GM23338 (cell line): ENCODE results near the gene PTX3. TPM values are rescaled to one million over a fixed set of nuclear protein-coding genes. Genes with fewer than 3 reads are reported as not detected.

Experiments
- ATAC-seq: fragments of 200-7000 bp; cut with Tn5 transposase; 3 replicates; pipeline ENCODE4 v1.9.1; 2020
- DNase-seq: peaks from one replicate; pipeline ENCODE4 v3.0.0-alpha.2; 2015; ENCODE audit warnings: low spot score
- H2AFZ ChIP-seq: fragments of 200-600 bp; sonication (generic); 2 replicates; pipeline ENCODE4 v1.8.0; 2016; ENCODE audit warnings: antibody characterized with exemption, mild to moderate bottlenecking, moderate library complexity
- H3F3A ChIP-seq: fragments of 200-600 bp; sonication (generic); replicated peaks from 2 replicates; pipeline ENCODE4 v1.8.0; 2017; ENCODE audit warnings: antibody characterized with exemption, mixed run types, low read depth
- H3K27ac ChIP-seq: fragments of 200-600 bp; sonication (generic); 2 replicates; pipeline ENCODE4 v1.6.1; 2016; ENCODE audit warnings: low read depth
- H3K27me3 ChIP-seq: fragments of 200-600 bp; sonication (generic); 2 replicates; pipeline ENCODE4 v1.8.0; 2016; ENCODE audit warnings: mild to moderate bottlenecking, mixed run types, moderate library complexity; ENCODE audit not compliant: insufficient read depth
- H3K36me3 ChIP-seq: fragments of 200-600 bp; sonication (generic); 2 replicates; pipeline ENCODE4 v1.8.0; 2016; ENCODE audit warnings: mild to moderate bottlenecking; ENCODE audit not compliant: insufficient read depth
- H3K4me1 ChIP-seq: fragments of 200-600 bp; sonication (generic); 2 replicates; pipeline ENCODE4 v1.8.0; 2016; ENCODE audit warnings: mild to moderate bottlenecking, moderate library complexity; ENCODE audit not compliant: insufficient read depth
- H3K4me2 ChIP-seq: fragments of 200-600 bp; sonication (generic); 2 replicates; pipeline ENCODE4 v1.7.1; 2017; ENCODE audit warnings: mixed run types
- H3K4me3 ChIP-seq: fragments of 200-600 bp; sonication (generic); 2 replicates; pipeline ENCODE4 v1.6.1; 2016; ENCODE audit warnings: mixed run types
- H3K79me2 ChIP-seq: fragments of 200-600 bp; sonication (generic); replicated peaks from 2 replicates; pipeline ENCODE4 v1.8.0; 2017; ENCODE audit warnings: mild to moderate bottlenecking; ENCODE audit not compliant: insufficient read depth
- H3K9me2 ChIP-seq: fragments of 200-600 bp; sonication (generic); 2 replicates; pipeline ENCODE4 v1.8.0; 2017; ENCODE audit not compliant: insufficient read depth
- H4K20me1 ChIP-seq: fragments of 200-600 bp; sonication (generic); replicated peaks from 2 replicates; pipeline ENCODE4 v1.8.0; 2017; ENCODE audit warnings: mild to moderate bottlenecking; ENCODE audit not compliant: insufficient read depth
- H3K27ac Mint-ChIP-seq: 2 replicates; pipeline ENCODE4 v1.8.0; 2020; ENCODE audit warnings: inconsistent platforms, mild to moderate bottlenecking, moderate library complexity, mixed read lengths
- H3K27me3 Mint-ChIP-seq: 3 replicates; pipeline ENCODE4 v1.8.0; 2022; ENCODE audit warnings: low read depth, mild to moderate bottlenecking, moderate library complexity, mixed read lengths, inconsistent platforms; ENCODE audit not compliant: insufficient read depth, poor library complexity
- H3K36me3 Mint-ChIP-seq: 3 replicates; pipeline ENCODE4 v1.8.0; 2021; ENCODE audit warnings: low read depth, mild to moderate bottlenecking, inconsistent platforms, moderate library complexity, mixed read lengths
- H3K4me1 Mint-ChIP-seq: 3 replicates; pipeline ENCODE4 v1.8.0; 2020; ENCODE audit warnings: mild to moderate bottlenecking, inconsistent platforms, mixed read lengths
- H3K4me3 Mint-ChIP-seq: 3 replicates; pipeline ENCODE4 v1.8.0; 2021; ENCODE audit warnings: moderate library complexity, mild to moderate bottlenecking, inconsistent platforms, mixed read lengths
- H3K9me3 Mint-ChIP-seq: 3 replicates; pipeline ENCODE4 v1.8.0; 2020; ENCODE audit warnings: moderate library complexity, mild to moderate bottlenecking, inconsistent platforms, mixed read lengths
- CREB1 ChIP-seq: fragments of 250-450 bp; sonication (Bioruptor Pico); IDR thresholded peaks from 2 replicates; pipeline ENCODE4 v1.5.0; 2020; ENCODE audit warnings: low read depth, mild to moderate bottlenecking, moderate library complexity
- CTCF ChIP-seq, 2 experiments: fragments of 200-600 bp in 1 of 2; sonication (generic) in 1 of 2; conservative IDR thresholded peaks; 2 replicates each; pipeline versions ENCODE4 v1.5.1 to v1.6.1; 2016 to 2017; ENCODE audit warnings: antibody characterized with exemption in 2 of 2, low read depth in 2 of 2, mild to moderate bottlenecking in 2 of 2, moderate library complexity in 1 of 2
- EZH2 ChIP-seq: fragments of 200-600 bp; sonication (generic); IDR thresholded peaks from one replicate; pipeline ENCODE4 v1.8.0; 2017; ENCODE audit warnings: antibody characterized with exemption, mild to moderate bottlenecking, low read depth; ENCODE audit not compliant: unreplicated experiment
- JUNB ChIP-seq: IDR thresholded peaks from one replicate; pipeline ENCODE4 v1.6.1; 2016; ENCODE audit warnings: antibody characterized with exemption; ENCODE audit not compliant: unreplicated experiment
- NANOG ChIP-seq: IDR thresholded peaks from 2 replicates; pipeline ENCODE4 v1.6.1; 2016; ENCODE audit warnings: antibody characterized with exemption, borderline replicate concordance
- REST ChIP-seq: IDR thresholded peaks from one replicate; pipeline ENCODE4 v1.6.1; 2018; ENCODE audit warnings: antibody characterized with exemption; ENCODE audit not compliant: unreplicated experiment
- STAT1 ChIP-seq: IDR thresholded peaks from one replicate; pipeline ENCODE4 v1.6.1; 2016; ENCODE audit warnings: antibody characterized with exemption; ENCODE audit not compliant: unreplicated experiment
- ZNF114 ChIP-seq: fragments of 250-450 bp; sonication (Bioruptor Pico); IDR thresholded peaks from 2 replicates; pipeline ENCODE4 v1.5.0; 2020; ENCODE audit warnings: mild to moderate bottlenecking, moderate library complexity
- ZNF462 ChIP-seq: fragments of 250-450 bp; sonication (Bioruptor Pico); IDR thresholded peaks from 2 replicates; pipeline ENCODE4 v1.5.0; 2020; ENCODE audit warnings: mild to moderate bottlenecking, moderate library complexity
- polyA plus RNA-seq: library from polyadenylated mRNA; unstranded; fragments of >200 nt; fragmentation: Nextera tagmentation; extraction: Ambion mirVana; gene quantifications from 2 replicates; pipeline ENCODE4 v1.2.1, GENCODE V29; 2016
- total RNA-seq: library from RNA; depleted of rRNA; stranded (reverse); fragments of >200 nt; shearing (Covaris generic); gene quantifications from 2 replicates; pipeline ENCODE4 v1.2.3, GENCODE V29; 2014

PTX3 gene
- total and polyA plus RNA-seq, 2 experiments from 2014 or later = 1.2 to 2.4 TPM

GRCh38 chr3:157420606-157421130 lies 16.0 kb upstream of the PTX3 start (continued):
- TF ChIP-seq REST = no peak

GRCh38 chr3:157423337-157423736 lies 13.3 kb upstream of the PTX3 start:
- no peaks in the 10 kb centered on the region for H3K27me3 Mint-ChIP-seq
- Histone ChIP-seq H2AFZ (no peak overlapping the region), H3K27me3 (no peaks in the 10 kb centered on the region), H3K4me3 (no peak overlapping the region), H3K4me2 (no peak overlapping the region), H3K9me2 (peaks cover 12% of the 10 kb centered on the region; the same call in 1 of the 2 replicates), H3F3A (no peaks in the 10 kb centered on the region), H3K27ac (no peak overlapping the region), H4K20me1 (no peaks in the 10 kb centered on the region), H3K4me1 (no peaks in the 10 kb centered on the region; the same call in 1 of the 2 replicates), H3K36me3 (no peaks in the 10 kb centered on the region), H3K79me2 (no peaks in the 10 kb centered on the region)
- peaks cover 5% of the 10 kb centered on the region for H3K4me1 Mint-ChIP-seq
- H3K27ac Mint-ChIP-seq = no peak overlapping the region
- H3K4me3 Mint-ChIP-seq = no peak overlapping the region
- DNase-seq (no peak), ATAC-seq (no peak)
- TF ChIP-seq JUNB = no peak
- peaks cover 27% of the 10 kb centered on the region for H3K36me3 Mint-ChIP-seq
- peaks cover 20% of the 10 kb centered on the region for H3K9me3 Mint-ChIP-seq

- Histone ChIP-seq H3K36me3 (no peaks in the 10 kb centered on the region), H2AFZ (no peak overlapping the region), H3K27ac (no peak overlapping the region), H3F3A (no peaks in the 10 kb centered on the region), H4K20me1 (no peaks in the 10 kb centered on the region), H3K9me2 (peaks cover 6% of the 10 kb centered on the region; the same call in 1 of the 2 replicates), H3K4me2 (no peak overlapping the region), H3K4me1 (no peaks in the 10 kb centered on the region; the same call in 1 of the 2 replicates), H3K4me3 (no peak overlapping the region), H3K79me2 (no peaks in the 10 kb centered on the region), H3K27me3 (no peaks in the 10 kb centered on the region)
- peaks cover 4% of the 10 kb centered on the region; the same call in 1 of the 3 replicates for H3K4me1 Mint-ChIP-seq
- H3K4me3 Mint-ChIP-seq = no peak overlapping the region
- peaks cover 27% of the 10 kb centered on the region for H3K36me3 Mint-ChIP-seq
- H3K27me3 Mint-ChIP-seq = no peaks in the 10 kb centered on the region
- peaks cover 20% of the 10 kb centered on the region for H3K9me3 Mint-ChIP-seq
- H3K27ac Mint-ChIP-seq = no peak overlapping the region
- ATAC-seq = no peak
- no peak for DNase-seq
- no peak for TF ChIP-seq ZNF462 (CRISPR knock-in tag)
- TF ChIP-seq JUNB = no peak
- no peak for TF ChIP-seq CTCF (conservative IDR thresholded peaks at IDR 0.05; ENCODE audit: low read depth in 2 of 2)
- TF ChIP-seq CREB1 (CRISPR knock-in tag) = no peak
- no peak for TF ChIP-seq NANOG
- TF ChIP-seq STAT1 = no peak
- no peak for TF ChIP-seq EZH2
- no peak for TF ChIP-seq ZNF114 (CRISPR knock-in tag)
Observed at GRCh38 chr3:157427901-157428300, 8.7 kb upstream of the PTX3 start.
